IMR-90 (cell line): ENCODE results near the gene CHRM3.

ENCODE experiments used
- BHLHE40 ChIP-seq: fragments of 150-350 bp; IDR thresholded peaks from 2 replicates; pipeline ENCODE4 v1.6.1; 2016; ENCODE audit warnings: mild to moderate bottlenecking, low read depth, low read length
- CEBPB ChIP-seq: IDR thresholded peaks from 2 replicates; pipeline ENCODE4 v1.6.1; 2012; ENCODE audit warnings: low read depth, low read length, improper control_type of control experiment
- CHD1 ChIP-seq: IDR thresholded peaks from 2 replicates; pipeline ENCODE4 v1.6.1; 2012; ENCODE audit warnings: low read depth, low read length, improper control_type of control experiment
- MAFK ChIP-seq: IDR thresholded peaks from 2 replicates; pipeline ENCODE4 v1.6.1; 2012; ENCODE audit warnings: low read depth, low read length, improper control_type of control experiment
- MXI1 ChIP-seq: IDR thresholded peaks from 2 replicates; pipeline ENCODE4 v1.6.1; 2012; ENCODE audit warnings: low read depth, mild to moderate bottlenecking, low read length, moderate library complexity, borderline replicate concordance
- NFE2L2 ChIP-seq: fragments of 150-350 bp; IDR thresholded peaks from 2 replicates; pipeline ENCODE4 v1.6.1; 2016; ENCODE audit warnings: low read depth, mild to moderate bottlenecking, low read length
- POLR2A ChIP-seq: IDR thresholded peaks from 2 replicates; pipeline ENCODE4 v1.6.1; 2012; ENCODE audit warnings: mild to moderate bottlenecking, low read depth, low read length
- RAD21 ChIP-seq: IDR thresholded peaks from 2 replicates; pipeline ENCODE4 v1.6.1; 2012; ENCODE audit warnings: low read length, improper control_type of control experiment
- RCOR1 ChIP-seq: IDR thresholded peaks from 2 replicates; pipeline ENCODE4 v1.6.1; 2012; ENCODE audit warnings: mild to moderate bottlenecking, low read length, improper control_type of control experiment; ENCODE audit not compliant: insufficient replicate concordance
- RFX5 ChIP-seq: IDR thresholded peaks from 2 replicates; pipeline ENCODE4 v1.8.0; 2012; ENCODE audit warnings: low read depth, mild to moderate bottlenecking, low read length, moderate library complexity
- SMC3 ChIP-seq: fragments of 150-350 bp; IDR thresholded peaks from 2 replicates; pipeline ENCODE4 v1.6.1; 2016; ENCODE audit warnings: low read depth, mild to moderate bottlenecking, antibody characterized with exemption, low read length, moderate library complexity
- TF ChIP-seq, protein P1 (sequence below): conservative IDR thresholded peaks from 2 replicates; pipeline ENCODE4 v1.5.1; 2012; ENCODE audit warnings: mild to moderate bottlenecking, low read depth, low read length, improper control_type of control experiment
- TF ChIP-seq, protein P2 (sequence below): fragments of 150-350 bp; IDR thresholded peaks from 2 replicates; pipeline ENCODE4 v1.6.1; 2017; ENCODE audit warnings: mild to moderate bottlenecking, antibody characterized with exemption, low read length, low read depth

DNA sequence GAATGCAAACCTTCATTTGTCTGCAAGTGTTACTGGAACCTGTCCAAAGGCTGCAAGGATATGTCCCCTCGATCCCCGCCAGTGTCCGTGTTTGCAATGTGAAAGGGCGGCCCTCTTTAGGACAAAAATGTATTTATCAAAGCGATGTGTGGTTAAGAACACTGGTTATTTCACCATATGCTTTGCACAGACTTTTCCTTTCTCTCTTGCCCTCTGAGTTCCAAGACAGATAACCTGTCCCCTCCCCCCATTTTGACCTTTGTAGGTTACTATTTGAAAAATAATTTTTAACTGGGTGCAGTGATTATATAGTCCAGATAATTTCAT, 1.8 kb downstream of the CHRM3 start:
- no peak for TF ChIP-seq POLR2A
- no peak for TF ChIP-seq NFE2L2
- TF ChIP-seq, protein P1, sequence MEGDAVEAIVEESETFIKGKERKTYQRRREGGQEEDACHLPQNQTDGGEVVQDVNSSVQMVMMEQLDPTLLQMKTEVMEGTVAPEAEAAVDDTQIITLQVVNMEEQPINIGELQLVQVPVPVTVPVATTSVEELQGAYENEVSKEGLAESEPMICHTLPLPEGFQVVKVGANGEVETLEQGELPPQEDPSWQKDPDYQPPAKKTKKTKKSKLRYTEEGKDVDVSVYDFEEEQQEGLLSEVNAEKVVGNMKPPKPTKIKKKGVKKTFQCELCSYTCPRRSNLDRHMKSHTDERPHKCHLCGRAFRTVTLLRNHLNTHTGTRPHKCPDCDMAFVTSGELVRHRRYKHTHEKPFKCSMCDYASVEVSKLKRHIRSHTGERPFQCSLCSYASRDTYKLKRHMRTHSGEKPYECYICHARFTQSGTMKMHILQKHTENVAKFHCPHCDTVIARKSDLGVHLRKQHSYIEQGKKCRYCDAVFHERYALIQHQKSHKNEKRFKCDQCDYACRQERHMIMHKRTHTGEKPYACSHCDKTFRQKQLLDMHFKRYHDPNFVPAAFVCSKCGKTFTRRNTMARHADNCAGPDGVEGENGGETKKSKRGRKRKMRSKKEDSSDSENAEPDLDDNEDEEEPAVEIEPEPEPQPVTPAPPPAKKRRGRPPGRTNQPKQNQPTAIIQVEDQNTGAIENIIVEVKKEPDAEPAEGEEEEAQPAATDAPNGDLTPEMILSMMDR = no peak
- no peak for TF ChIP-seq RFX5
- TF ChIP-seq, protein P2, sequence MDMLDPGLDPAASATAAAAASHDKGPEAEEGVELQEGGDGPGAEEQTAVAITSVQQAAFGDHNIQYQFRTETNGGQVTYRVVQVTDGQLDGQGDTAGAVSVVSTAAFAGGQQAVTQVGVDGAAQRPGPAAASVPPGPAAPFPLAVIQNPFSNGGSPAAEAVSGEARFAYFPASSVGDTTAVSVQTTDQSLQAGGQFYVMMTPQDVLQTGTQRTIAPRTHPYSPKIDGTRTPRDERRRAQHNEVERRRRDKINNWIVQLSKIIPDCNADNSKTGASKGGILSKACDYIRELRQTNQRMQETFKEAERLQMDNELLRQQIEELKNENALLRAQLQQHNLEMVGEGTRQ = no peak
- no peak for TF ChIP-seq MAFK
- no peak for TF ChIP-seq RAD21
- no peak for TF ChIP-seq MXI1
- no peak for TF ChIP-seq CEBPB
- TF ChIP-seq RCOR1 = no peak
- TF ChIP-seq BHLHE40 = no peak
- TF ChIP-seq CHD1 = no peak
- no peak for TF ChIP-seq SMC3
